Smooth muscle cell of the brain vasculature (primary cell): ENCODE measurements around the gene MYO9A.

ENCODE experiments used
- DNase-seq: peaks from one replicate; pipeline ENCODE4 v3.0.0-alpha.2; 2012; ENCODE audit warnings: low read depth, low spot score

The MYO9A gene, protein sequence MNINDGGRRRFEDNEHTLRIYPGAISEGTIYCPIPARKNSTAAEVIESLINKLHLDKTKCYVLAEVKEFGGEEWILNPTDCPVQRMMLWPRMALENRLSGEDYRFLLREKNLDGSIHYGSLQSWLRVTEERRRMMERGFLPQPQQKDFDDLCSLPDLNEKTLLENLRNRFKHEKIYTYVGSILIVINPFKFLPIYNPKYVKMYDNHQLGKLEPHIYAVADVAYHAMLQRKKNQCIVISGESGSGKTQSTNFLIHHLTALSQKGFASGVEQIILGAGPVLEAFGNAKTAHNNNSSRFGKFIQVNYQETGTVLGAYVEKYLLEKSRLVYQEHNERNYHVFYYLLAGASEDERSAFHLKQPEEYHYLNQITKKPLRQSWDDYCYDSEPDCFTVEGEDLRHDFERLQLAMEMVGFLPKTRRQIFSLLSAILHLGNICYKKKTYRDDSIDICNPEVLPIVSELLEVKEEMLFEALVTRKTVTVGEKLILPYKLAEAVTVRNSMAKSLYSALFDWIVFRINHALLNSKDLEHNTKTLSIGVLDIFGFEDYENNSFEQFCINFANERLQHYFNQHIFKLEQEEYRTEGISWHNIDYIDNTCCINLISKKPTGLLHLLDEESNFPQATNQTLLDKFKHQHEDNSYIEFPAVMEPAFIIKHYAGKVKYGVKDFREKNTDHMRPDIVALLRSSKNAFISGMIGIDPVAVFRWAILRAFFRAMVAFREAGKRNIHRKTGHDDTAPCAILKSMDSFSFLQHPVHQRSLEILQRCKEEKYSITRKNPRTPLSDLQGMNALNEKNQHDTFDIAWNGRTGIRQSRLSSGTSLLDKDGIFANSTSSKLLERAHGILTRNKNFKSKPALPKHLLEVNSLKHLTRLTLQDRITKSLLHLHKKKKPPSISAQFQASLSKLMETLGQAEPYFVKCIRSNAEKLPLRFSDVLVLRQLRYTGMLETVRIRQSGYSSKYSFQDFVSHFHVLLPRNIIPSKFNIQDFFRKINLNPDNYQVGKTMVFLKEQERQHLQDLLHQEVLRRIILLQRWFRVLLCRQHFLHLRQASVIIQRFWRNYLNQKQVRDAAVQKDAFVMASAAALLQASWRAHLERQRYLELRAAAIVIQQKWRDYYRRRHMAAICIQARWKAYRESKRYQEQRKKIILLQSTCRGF (N-terminal part only)

DNA sequence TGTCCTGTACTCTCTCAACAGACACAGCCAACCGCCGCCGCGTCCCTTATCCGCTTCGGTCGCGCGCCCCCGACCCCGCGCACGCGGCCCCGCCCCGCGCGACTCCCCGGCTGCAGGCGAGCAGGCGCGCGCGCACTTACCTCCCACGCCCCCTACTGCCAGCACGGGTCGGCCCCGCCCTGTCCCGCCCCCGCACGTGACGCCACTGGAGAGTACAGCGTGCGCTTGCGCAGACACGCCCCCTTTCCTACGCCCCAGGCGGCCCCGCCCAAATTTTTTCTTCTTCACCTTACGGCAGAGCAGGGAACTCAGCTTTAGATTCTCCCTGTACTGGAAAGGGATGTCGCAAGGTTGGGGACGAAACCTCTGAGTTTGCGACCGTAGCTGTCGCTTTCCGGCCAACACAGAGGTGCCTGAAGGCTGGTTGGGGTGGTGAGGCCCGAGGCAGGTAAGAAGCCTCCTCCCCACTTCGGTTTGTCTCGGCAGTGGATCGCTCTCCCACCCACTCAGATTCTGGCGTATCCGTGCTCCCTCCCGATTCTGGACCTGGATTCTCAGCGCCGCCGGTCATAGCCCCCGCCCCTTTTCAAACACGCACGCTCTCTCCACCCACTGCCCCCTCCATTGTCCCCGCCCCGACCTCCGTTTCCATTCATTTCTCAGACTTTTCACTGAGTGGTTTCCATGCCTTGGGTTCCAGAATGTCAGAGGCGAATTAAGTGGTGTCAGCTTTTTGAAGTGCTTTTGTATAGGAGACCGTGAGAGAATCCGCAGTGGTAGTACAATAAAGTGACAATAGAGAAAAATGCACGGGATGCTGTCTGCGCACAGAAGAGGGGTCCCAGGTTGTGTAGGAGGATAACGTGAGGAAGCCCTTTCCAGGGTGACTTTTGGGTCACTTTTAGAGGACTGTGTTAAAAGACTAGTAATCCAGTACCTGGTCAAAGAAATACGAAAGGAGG lies at the start of gene MYO9A, which contains the start of gene SENP8:
Gene MYO9A, minus strand, starts transcription at position 134 of the 962 bp plus-strand sequence. CDS start 71,587 bp downstream, outside the sequence.
Gene SENP8, plus strand, starts transcription at position 387 of the 962 bp plus-strand sequence. CDS start 21,221 bp downstream, outside the sequence.
- peak; percentile 96 for DNase-seq

GRCh38 chr15:72167445-72167844 lies 49.5 kb upstream of the MYO9A start:
- DNase-seq = no peak

GRCh38 chr15:72166716-72167417 lies 48.9 kb upstream of the MYO9A start:
- DNase-seq = no peak

- no peak for DNase-seq
Measured at GRCh38 chr15:72163719-72164118, 45.8 kb upstream of the MYO9A start.

GRCh38 chr15:72162569-72162968 lies 44.6 kb upstream of the MYO9A start:
- no peak for DNase-seq

DNA sequence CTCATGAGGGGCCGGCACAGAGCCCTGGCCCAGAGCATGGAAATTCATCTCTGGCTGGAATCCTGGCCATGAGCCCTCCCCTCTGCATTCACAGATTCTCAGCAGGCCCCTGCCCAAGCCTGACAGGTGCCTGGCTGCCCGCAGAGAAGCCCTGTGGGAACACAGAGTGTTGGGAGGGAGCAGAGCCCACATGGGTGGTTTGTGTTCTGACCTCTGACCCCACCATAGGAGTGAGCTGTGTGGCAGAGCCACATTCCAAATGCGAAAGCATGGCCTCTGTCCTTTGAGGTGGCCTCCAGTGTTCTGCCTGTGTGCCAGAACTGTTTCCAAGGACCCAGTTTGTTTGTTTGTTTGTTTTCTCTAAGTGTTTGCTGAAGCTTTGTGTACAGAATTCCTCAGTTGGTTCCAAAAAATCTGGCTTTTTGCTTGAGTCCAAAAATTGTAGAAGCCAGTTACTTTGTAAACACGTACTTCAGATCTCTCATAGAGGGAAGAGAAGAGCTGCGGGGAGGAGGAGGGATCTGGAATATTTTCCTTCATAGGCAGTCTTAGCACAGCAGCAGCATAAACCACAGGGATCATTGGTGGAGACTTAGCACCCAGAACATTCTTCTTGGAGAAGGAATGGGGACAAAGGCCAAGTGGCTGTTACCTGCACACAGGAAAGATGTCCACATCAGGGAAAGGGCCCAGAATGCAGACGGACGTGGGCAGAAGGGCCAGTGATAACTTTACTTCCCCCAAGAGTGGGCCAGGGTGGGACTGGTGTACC lies 43.6 kb upstream of the MYO9A start:
- no peak for DNase-seq

DNA sequence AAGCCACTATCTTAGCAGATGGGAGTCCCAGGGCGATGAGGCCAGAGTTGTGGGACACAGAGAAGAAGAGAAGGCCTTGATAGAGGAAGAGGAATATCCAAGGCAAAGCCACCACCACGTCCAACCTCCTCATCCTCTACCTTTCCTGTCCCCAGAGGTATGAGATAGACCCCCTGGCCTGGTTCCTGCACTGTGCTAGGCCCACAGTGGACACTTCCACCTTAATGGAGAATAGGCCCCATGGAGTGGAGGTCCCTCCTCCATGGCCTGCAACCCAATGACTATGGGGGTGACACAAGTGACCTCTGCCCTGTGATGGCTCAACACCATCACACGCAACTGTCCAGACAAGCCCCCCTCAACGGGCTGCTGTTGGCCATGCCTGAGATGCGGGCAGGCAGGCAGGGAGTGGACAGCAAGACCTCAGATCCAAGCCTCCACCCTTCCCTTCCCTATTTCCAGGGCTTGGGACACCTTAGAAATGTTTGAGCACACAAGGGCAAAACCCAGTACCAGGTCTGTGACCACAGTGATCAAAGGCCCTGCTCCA lies 42.8 kb upstream of the MYO9A start:
- DNase-seq = no peak

DNA sequence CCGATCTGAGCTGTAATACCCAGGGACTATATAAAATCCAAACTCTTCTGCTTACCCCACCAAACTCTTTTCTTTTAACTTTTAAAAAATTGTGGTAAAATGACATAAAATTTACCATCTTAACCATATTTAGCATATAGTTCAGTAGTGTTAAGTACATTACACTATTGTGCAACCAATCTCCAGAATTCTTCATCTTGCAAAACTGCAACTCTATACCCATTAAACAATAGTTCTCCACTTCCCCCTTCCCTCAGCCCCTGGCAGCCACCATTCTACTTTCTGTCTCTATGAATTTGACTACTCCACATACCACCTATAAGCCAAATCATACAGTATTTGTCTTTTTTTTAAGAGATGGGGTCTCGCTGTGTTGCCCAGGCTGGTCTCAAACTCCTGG lies 39.0 kb upstream of the MYO9A start:
- no peak for DNase-seq

- peak; percentile 70 for DNase-seq
Measured at GRCh38 chr15:72155635-72156616, 38.0 kb upstream of the MYO9A start.

DNA sequence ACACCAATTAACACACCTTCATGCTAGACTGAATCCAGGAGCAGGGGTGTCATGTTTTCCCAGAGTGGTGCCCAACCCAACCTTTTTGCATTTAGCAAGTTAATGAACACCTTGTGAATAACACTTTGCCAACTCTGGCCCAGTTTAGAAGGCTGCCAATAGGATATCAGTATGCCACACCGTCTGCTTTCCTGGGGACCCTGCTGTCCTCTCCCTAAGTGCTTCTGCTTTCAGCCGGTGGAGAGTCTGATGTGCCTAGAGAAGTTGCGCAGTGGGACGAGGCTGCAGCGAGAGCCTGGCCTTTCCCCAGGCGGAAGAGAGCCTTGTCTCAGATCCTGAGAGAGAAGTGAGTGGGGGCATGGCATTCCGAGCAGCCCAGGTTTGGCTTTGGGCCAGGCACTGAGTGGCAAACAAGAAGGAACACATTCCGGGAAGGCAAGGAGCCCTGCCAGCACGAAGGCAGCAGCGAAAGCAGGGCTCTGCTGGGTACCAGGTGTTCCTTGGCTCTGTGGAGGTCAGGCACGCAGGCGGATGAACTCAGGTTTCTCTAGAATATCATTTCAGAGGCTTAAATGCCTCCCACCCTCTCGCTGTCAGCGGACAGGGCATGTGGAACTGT lies 37.2 kb upstream of the MYO9A start:
- no peak for DNase-seq

GRCh38 chr15:72154316-72154715 lies 36.4 kb upstream of the MYO9A start:
- no peak for DNase-seq

DNA sequence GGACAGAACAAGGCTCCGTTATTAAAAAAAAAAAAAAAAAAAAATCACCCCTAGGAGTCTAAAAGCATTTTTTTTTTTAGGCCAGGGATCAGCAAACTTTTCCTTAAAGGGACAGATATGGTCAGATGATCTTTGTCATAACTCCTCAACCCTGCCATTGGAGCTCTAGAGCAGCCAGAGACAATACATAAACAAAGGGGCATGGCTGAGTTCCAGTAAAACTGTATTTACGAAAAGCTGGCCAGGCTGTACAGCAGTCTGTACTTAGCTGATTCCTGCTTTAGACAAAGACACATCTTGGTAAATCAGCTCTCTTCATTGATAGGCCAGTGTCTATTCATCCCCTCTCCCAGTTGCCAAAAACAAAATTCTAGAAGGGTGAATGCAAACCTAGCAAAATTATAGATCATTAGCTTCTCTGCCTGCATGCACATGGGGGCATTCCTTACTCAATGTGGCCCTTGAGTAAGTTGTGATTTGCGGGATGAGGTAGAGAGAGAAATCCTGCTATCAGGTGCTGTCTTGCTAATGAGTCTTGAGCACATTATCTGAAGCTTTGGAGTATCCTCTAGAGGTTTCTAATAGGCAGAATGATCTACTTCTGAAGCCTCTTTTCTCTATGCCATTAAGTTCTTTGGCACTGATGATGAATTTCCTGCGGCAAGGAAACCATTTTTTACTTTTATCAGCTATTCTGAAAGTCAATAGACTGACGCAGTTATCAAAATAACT lies 35.5 kb upstream of the MYO9A start:
- DNase-seq = no peak

DNA sequence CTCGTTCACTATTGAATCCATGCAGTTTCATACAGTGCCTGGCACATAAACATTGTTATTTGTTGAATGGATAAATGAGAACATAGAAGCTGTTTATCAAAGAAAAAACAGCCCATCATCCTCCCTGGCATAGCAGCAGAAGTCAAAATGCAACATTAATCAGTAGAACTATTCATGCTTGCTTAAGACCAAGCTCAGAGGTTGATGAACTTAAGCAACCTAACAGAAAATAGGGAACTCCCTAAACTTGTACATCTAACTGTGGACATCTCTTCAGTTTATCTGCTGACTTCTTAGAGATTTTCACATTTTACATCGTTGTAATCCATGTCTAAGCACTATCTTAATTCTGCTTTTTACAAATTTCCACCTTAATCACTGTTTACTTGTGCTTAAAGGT lies 29.5 kb upstream of the MYO9A start:
- DNase-seq = no peak

DNA sequence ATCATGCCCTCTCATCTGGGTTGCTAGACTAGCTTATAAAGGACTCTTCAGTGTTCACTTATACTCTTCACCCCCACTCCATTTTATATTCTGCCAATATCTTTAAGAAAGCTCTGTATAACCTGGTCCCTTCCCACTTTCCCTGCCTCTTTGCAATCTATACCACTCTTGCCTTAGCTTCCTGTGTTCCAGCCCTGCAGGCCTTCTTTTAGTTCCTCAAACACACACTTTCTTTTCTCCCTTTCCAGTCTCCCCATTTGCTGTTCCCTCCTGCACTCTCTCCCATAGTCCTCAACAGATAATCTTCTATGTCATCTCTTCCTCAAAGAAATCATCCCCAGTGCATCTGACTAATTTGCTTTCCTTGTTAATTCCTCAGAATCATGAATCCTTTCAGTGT lies 29.0 kb upstream of the MYO9A start:
- DNase-seq = no peak

DNA sequence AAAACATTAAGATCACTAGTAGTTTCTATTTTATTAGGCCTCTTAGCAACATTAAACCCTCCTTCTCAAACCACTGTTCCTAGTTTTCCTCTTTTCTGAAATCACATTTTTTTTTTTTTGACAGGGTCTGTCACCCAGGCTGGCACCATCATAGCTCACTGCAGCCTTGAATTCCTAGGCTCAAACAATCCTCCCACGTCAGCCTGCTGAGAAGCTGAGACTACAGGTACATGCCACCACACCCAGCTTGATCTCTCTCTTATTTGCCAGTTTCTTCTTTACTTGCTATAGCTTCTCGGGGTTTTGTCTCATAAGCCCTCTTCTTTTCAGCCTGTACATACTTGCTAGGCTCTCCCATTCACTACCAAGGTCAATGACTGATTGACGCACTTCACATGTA lies 28.3 kb upstream of the MYO9A start:
- DNase-seq = no peak

- DNase-seq = no peak
Measured at GRCh38 chr15:72141171-72142084, 23.5 kb upstream of the MYO9A start.
